Measurements from ENCODE around the gene TNIP1. TPM values are rescaled to one million over a fixed set of nuclear protein-coding genes. Genes with fewer than 3 reads are reported as not detected.
A peak's percentile ranks its signal among the peaks of the same experiment; 100 is the strongest.

The TNIP1 gene
- total and polyA plus RNA-seq, 10 donors = 67.7 to 260 (median 199) TPM

DNA sequence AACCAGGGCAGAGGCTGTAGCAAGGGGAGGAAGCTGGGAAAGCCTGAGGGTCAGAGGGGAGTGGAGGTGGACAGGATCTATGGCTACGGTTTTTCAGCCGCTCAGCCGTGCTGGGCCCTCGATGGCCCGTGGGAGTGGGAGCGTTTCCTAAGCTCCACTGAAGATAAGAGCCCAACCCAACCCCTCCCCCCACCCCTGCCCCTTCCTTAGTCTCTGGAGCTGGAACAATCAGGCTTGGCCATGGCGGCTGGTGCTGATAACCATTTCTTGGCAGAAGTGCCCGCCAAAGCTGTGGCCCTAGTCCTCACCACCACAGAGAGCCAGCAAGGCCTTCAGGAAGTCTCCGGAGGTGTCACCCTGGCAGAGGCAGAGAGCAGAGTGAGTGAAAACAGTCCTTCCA is 20.3 kb upstream of the TNIP1 start:
- 68 to 86% (median 72%) methylated on average over 6 to 9 of the region's 9 CpGs for WGBS, 5 donors
- no peak overlapping the region for H3K4me3 ChIP-seq
- H3K9me3 ChIP-seq = no peaks in the 10 kb centered on the region
- H3K36me3 ChIP-seq = peaks cover 0 to 62% (median 40%) of the 10 kb centered on the region in 6 donors
- TF ChIP-seq POLR2A (IDR thresholded peaks at IDR 0.05) (no peak), POLR2AphosphoS5 (IDR thresholded peaks at IDR 0.05) (no peak)
- TF ChIP-seq, protein P1, sequence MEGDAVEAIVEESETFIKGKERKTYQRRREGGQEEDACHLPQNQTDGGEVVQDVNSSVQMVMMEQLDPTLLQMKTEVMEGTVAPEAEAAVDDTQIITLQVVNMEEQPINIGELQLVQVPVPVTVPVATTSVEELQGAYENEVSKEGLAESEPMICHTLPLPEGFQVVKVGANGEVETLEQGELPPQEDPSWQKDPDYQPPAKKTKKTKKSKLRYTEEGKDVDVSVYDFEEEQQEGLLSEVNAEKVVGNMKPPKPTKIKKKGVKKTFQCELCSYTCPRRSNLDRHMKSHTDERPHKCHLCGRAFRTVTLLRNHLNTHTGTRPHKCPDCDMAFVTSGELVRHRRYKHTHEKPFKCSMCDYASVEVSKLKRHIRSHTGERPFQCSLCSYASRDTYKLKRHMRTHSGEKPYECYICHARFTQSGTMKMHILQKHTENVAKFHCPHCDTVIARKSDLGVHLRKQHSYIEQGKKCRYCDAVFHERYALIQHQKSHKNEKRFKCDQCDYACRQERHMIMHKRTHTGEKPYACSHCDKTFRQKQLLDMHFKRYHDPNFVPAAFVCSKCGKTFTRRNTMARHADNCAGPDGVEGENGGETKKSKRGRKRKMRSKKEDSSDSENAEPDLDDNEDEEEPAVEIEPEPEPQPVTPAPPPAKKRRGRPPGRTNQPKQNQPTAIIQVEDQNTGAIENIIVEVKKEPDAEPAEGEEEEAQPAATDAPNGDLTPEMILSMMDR (IDR thresholded peaks at IDR 0.05 in 8 of 11, conservative IDR thresholded peaks at IDR 0.05 in 3 of 11) = no peak
- intact Hi-C loops (cut with DNase I; ENCODE audit: low total_unique reads) = no loop called here
- no peaks in the 10 kb centered on the region for H3K27me3 ChIP-seq (replicated peaks in 1 of 7)
- DNase-seq = no peak
- peak overlapping the region in 6 of 8 donors; percentile 54 to 92 (median 84) for H3K27ac ChIP-seq
- H3K4me1 ChIP-seq = peaks cover 33 to 80% (median 54%) of the 10 kb centered on the region in 6 donors

DNA sequence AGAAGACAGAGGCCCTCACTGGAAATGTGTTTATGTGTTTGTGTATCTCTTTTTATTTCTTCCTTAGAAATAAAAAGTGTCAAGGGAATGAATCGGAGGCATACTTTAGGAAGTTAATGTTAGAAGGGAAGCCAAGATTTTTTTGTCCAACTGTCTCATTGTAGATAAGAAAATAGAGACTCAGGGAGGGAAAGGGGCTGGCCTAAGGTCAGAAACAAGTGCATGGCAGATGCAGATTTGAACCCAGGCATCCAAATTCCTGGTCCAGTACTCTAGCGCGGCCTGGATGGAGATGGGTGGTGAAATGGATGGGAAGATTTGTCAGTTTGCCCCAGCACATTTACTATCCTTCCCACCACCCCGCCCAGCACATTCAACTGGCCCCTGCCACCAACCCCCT is 19.8 kb upstream of the TNIP1 start:
- H3K4me1 ChIP-seq = peaks cover 38 to 80% (median 56%) of the 10 kb centered on the region in 6 donors
- WGBS, 5 donors = 81 to 90% (median 82%) methylated on average over 4 of the region's 4 CpGs

DNA sequence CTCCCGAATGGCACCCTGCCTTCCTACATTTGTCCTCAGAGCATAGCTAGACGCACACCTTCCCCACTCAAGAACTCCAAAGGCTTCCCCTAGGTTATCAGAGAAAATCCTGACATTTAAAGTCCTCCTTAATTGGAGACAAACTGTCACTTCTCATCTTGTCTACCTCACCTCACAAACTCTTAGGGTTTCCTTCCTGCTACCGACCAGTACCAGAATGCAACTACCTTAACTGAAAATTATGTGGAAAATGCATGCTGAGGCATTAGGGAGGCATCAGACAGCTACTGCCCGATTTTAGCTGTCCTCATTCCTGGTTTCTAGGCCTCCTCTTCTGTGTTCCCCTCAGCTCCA is 17.9 kb upstream of the TNIP1 start:
- peak overlapping the region in 1 of 8 donors; percentile 6 for H3K4me3 ChIP-seq
- H3K27ac ChIP-seq = peak overlapping the region in 7 of 8 donors; percentile 48 to 92 (median 83)
- WGBS, 5 donors = 32 to 48% (median 41%) methylated on average over 4 of the region's 4 CpGs
- H3K27me3 ChIP-seq (replicated peaks in 1 of 7) = no peaks in the 10 kb centered on the region
- TF ChIP-seq, protein P1 (IDR thresholded peaks at IDR 0.05 in 8 of 11, conservative IDR thresholded peaks at IDR 0.05 in 3 of 11) = no peak
- no peak for TF ChIP-seq POLR2A (IDR thresholded peaks at IDR 0.05)
- TF ChIP-seq POLR2AphosphoS5 (IDR thresholded peaks at IDR 0.05) = no peak
- no peak for DNase-seq
- H3K36me3 ChIP-seq = peaks cover 0 to 38% (median 23%) of the 10 kb centered on the region in 6 donors
- no peaks in the 10 kb centered on the region for H3K9me3 ChIP-seq
- peaks cover 57 to 84% (median 73%) of the 10 kb centered on the region in 6 donors for H3K4me1 ChIP-seq
- intact Hi-C loops (cut with DNase I; ENCODE audit: low total_unique reads) = no loop called here

More for the DNA sequence above, 19.8 kb upstream of the TNIP1 start:
- peaks cover 0 to 57% (median 38%) of the 10 kb centered on the region in 6 donors for H3K36me3 ChIP-seq
- intact Hi-C loops (cut with DNase I; ENCODE audit: low total_unique reads) = no loop called here
- TF ChIP-seq POLR2A (IDR thresholded peaks at IDR 0.05) = no peak
- TF ChIP-seq, protein P1 (IDR thresholded peaks at IDR 0.05 in 8 of 11, conservative IDR thresholded peaks at IDR 0.05 in 3 of 11) = no peak
- no peak for TF ChIP-seq POLR2AphosphoS5 (IDR thresholded peaks at IDR 0.05)
- H3K4me3 ChIP-seq = no peak overlapping the region
- H3K9me3 ChIP-seq = no peaks in the 10 kb centered on the region
- H3K27me3 ChIP-seq (replicated peaks in 1 of 7) = no peaks in the 10 kb centered on the region
- no peak for DNase-seq
- H3K27ac ChIP-seq = peak overlapping the region in 7 of 8 donors; percentile 54 to 92 (median 83)

DNA sequence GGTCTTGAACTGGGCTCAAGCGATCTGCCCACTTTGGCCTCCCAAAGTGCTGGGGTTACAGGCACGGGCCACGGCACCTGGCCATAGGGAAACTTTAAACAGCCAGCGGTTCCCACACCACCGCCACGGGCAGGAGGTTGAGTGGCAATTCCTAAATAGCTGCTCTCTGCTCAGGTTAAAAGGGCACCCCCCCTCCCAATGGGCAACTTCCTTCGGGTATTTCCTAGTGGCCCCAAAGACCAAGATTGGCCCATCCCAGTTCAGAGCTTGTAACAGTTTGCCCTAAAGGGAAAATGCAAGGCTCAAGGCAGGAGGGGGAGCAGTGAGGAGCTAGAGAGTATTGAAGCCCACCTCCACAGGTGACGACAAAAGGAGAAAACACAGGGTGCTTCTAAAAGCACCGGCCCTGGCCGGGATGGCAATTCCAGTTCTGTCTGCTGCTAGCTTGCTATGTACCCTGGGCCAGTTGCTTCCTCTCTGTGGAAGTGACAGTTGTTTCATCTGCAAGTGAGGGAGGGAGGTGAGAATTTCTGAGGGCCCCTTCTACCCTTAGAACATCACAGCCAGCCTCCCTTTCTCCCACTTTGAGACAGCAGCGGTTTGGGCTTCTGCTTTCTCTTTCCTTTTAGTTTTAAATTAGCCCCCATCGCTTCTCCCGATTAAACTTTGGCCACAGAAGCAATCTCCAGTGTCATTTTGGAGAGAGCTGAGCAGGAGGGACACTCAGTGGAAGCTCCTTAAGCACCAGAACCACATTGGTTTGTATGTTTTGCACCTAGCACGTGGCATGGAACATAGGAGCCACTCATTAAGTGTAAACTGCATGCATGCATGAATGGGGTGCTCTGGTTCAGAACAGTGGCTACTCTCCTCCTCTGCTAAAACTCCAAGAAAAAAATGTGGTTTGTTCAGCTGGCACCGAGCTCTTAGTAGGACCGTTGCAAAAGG is 17.3 kb upstream of the TNIP1 start:
- no peak for TF ChIP-seq POLR2A (IDR thresholded peaks at IDR 0.05)
- no peak for DNase-seq
- peak overlapping the region in 1 of 8 donors; percentile 6 for H3K4me3 ChIP-seq
- intact Hi-C loops (cut with DNase I; ENCODE audit: low total_unique reads) = no loop called here
- H3K9me3 ChIP-seq = no peaks in the 10 kb centered on the region
- H3K27ac ChIP-seq = peak overlapping the region; percentile 48 to 92 (median 84)
- peaks cover 0 to 31% (median 19%) of the 10 kb centered on the region in 6 donors for H3K36me3 ChIP-seq
- 21 to 38% (median 23%) methylated on average over 16 of the region's 16 CpGs for WGBS, 5 donors
- no peaks in the 10 kb centered on the region for H3K27me3 ChIP-seq (replicated peaks in 1 of 7)
- H3K4me1 ChIP-seq = peaks cover 64 to 91% (median 79%) of the 10 kb centered on the region in 6 donors

Measured in spleen (tissue), 11 donors.